ENCODE data around the gene TMEM266.

The TMEM266 gene

GRCh38 chr15:76203346-76204108 lies 143.7 kb downstream of the TMEM266 start:
- TF ChIP-seq CTCF (conservative IDR thresholded peaks at IDR 0.05; ENCODE audit: low read depth, low read length) = no peak
- no peak for DNase-seq (ENCODE audit: low read depth)
- H3K4me3 ChIP-seq (ENCODE audit: low read length) = no peak overlapping the region

- H3K4me3 ChIP-seq (ENCODE audit: low read length) = no peak overlapping the region
- no peak for DNase-seq (ENCODE audit: low read depth)
- TF ChIP-seq CTCF (conservative IDR thresholded peaks at IDR 0.05; ENCODE audit: low read depth, low read length) = no peak
These were observed 144.5 kb downstream of the TMEM266 start for GRCh38 chr15:76204109-76204845.

- TF ChIP-seq CTCF (conservative IDR thresholded peaks at IDR 0.05; ENCODE audit: low read depth, low read length) = no peak
- H3K4me3 ChIP-seq (ENCODE audit: low read length) = no peak overlapping the region
- no peak for DNase-seq (ENCODE audit: low read depth)
These were observed 145.2 kb downstream of the TMEM266 start for GRCh38 chr15:76204916-76205460.

- H3K4me3 ChIP-seq (ENCODE audit: low read length) = no peak overlapping the region
- TF ChIP-seq CTCF (conservative IDR thresholded peaks at IDR 0.05; ENCODE audit: low read depth, low read length) = no peak
- DNase-seq (ENCODE audit: low read depth) = peak; percentile 95
These were observed 146.7 kb downstream of the TMEM266 start for GRCh38 chr15:76206325-76206976.

- no peak for TF ChIP-seq CTCF (conservative IDR thresholded peaks at IDR 0.05; ENCODE audit: low read depth, low read length)
- no peak for DNase-seq (ENCODE audit: low read depth)
- no peak overlapping the region for H3K4me3 ChIP-seq (ENCODE audit: low read length)
These were observed 148.4 kb downstream of the TMEM266 start for GRCh38 chr15:76208084-76208785.

- DNase-seq (ENCODE audit: low read depth) = no peak
- TF ChIP-seq CTCF (conservative IDR thresholded peaks at IDR 0.05; ENCODE audit: low read depth, low read length) = no peak
- no peak overlapping the region for H3K4me3 ChIP-seq (ENCODE audit: low read length)
These were observed 149.1 kb downstream of the TMEM266 start for GRCh38 chr15:76208786-76209424.
